NCI-H2029 treated with DMSO at 0.1 percent for 48 hours (cell line): ENCODE data around the gene LIPK.

Experiments used
- DNase-seq: peaks from one replicate; lab custom pipeline; 2025; lab: John Stamatoyannopoulos, UW

Gene LIPK

DNA sequence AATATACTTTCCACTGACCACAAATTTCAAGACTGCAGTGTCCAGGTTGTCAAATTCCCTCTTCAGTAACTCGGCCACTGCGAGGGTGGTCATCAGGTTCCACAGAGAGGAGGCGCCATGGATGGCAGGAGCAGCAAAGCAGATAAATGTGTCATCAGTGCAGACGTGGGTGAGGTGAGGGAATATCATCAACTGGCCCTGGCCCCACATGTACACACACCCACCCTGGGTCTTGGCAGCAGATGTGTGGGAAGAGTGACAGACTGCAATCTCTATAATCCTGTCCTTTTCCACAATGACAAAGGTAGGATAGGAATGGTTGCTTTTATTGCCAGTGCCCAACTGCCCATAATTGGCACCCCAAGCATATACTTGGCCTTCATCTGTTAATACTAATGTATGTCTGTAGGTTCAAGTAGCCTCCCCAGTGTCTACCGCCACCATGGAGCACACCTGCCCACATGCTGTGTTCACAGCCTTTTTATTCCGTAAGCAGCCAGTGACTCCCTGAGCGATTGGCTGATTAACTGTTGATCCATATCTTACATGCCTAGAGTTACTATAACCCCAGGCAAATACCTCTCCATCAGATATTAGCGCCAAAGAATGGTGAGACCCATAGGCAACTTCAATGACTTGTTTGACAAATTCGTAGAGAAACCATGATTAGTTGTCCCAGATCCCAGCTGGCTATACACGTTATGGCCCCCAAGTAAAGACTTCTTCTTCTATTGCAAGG lies 80.2 kb downstream of the LIPK start:
- DNase-seq: no peak

DNA sequence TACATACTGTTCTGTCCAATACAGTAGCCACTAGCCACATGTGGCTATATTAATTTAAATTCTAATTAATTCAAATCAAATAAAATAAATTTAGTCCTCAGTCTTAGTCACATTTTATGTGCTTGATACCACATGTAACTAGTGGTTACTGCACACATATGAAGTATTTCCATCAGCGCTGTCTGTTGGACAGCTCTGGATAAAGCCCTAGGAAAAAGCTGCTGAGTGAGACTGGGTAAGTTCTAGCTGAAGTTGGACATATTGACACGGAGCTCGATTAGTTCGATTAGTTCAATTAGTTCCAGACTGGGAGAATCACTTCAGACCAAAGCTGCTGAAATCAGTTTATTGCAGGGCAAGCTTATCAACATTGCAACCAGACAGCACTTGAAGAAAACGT lies 81.4 kb downstream of the LIPK start:
- DNase-seq: no peak

DNA sequence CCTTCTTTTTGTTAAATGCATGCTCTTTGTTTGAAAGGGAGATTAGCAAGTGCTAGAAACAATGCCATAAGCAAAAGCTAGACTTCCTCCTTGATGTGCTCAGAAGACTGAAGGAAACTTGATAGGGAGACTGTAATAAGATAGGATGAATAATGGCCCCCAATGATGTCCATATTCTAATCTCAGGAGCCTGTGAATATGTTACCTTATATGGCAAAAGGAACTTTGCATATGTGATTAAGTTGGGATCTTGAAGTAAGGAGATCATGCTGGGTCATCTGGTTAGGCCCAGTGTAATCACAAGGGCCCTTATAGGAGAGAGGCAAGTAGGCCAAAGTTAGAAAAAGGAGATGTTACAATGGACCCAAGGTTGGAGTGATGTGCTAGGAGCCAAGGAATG lies 82.9 kb downstream of the LIPK start:
- DNase-seq: no peak

DNA sequence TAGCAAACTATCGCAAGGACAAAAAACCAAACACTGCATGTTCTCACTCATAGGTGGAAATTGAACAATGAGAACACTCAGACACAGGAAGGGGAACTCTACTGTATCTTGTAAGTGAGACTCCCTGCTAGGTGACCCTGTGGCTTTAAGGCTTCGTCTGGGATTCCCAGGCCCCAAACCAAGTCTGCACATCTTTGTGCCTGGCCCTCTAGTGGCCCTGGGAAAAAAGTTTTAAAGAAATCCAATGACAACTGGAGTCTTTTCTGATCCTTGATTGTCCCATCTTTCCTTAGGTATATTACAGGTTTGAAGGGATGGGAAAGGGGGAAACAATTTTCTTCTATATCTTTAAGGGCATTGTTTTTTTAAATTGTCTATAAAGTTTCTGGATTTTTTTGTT lies 85.9 kb downstream of the LIPK start:
- DNase-seq: no peak

DNA sequence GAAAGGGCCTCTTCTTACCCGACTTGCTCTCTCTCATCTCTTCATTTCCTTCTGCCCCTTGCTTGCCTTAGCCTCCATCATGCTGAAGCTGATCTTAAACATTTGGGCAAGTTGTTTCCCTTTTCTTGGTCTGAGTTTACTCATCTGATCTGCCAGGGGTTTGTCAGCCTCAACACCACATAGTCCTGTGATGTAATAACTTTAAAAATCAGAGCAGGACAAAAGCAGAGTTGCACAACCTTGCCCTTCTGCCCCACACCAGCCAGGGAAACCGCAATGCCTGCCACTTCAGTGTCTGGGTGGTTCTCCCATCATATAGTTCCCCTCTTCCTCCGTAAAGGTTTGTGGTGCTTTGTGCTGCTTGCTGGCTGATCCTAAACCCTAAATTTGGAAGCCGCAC lies 86.6 kb downstream of the LIPK start:
- no peak for DNase-seq

DNA sequence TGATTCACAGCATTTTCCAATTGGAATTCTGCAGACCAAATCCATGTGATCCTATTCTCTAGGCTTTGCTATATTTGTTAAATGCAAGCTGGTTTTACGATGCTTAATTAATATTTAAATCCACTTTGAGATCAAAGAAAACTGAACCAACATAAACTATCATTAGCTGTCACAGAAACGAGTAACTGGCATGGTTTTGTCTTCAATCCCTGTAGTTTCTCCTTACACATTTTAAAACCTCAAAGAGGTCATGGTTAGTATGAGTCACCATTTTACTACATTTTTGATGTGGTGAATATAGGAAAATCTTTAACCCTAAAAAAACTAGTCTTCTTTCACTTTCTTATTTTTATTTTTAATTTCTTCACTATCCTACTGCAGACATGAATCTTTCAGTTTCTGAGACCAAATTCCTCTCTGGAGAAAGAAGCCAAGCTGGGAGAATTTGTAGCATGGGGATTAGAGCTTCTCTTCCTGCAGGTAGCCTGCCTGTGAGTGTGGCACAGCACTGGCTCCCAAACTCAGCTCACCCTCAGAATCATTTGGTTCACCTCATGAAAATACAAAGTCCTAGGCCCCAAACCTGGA lies 87.8 kb downstream of the LIPK start:
- DNase-seq: no peak

DNA sequence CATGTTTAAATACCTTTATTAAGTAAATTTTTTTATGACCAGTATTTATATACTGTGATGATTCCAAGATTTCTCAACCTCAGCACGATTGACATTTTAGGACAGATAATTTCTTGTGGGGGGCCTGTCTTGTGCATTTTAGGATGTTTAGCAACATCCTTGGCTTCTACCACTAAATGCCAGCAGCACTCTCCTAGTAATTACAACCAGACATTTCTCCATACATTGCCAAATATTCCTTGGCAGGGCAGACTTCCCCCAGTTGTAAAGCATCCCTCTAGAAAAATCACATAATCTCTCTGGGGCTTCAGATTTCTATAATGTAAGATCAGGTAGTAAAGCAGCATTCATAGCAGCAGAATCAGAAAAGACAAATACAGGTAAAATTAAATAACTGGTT lies 88.7 kb downstream of the LIPK start:
- no peak for DNase-seq

DNA sequence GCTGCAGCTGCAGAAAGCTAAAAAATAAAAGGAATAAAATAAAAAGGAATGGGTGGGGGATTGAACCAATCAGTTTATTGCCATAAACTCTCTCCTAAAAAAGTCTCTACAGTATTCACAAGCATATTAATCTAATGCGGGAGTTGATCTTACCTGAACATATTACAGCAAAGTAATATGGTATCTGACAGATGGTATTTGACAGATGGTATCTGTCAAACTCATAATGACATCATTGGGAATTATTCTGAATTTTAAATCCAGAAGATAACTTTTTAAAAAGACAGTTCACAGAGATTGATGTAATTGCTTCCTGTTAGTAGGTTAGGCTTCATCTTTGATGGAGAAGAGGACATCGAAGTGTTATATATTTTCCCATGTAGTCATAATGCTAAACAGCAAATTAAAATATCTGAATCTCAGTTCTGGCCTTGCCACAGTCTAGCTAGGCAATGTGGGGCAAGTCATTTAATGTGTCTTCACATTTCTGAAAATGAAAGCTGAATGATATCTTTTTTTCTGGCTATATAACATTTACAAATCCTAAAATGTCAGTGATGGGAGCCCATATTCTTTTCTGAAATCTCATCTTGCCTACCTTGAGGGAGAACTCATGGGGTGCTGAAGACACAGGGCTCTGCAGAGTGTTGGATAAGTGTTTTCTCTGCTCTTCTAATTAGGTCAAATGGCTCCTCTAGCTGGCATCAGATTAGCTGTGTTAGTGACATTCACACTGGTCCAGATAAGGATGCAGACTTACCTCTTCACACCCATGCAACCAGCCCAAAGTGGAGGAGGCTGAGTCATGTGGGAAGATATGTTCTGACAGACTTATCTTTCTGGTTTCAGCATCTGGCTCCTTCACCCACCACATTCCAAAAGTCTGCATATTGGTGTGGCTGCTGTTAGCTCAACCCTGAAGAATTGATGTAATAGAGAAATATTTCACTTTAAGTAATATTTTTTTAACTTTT lies 94.4 kb downstream of the LIPK start:
- no peak for DNase-seq
